Spleen (tissue), 11 donors: ENCODE measurements around the gene KLC4. TPM values are rescaled to one million over a fixed set of nuclear protein-coding genes. Genes with fewer than 3 reads are reported as not detected.

Experiments
- DNase-seq: peaks from one replicate; pipeline ENCODE4 v3.0.0-alpha.2; 2020
- H3K27ac ChIP-seq, 8 donors: fragments of 200-600 bp; sonication (generic) in 7 of 8; 1 replicate in 4 of 8; 2 replicates in 4 of 8; pipeline versions ENCODE4 v1.5.0 to v1.8.0; 2016 to 2021; ENCODE audit warnings: inconsistent platforms in 4 of 8, mild to moderate bottlenecking in 4 of 8, moderate library complexity in 1 of 8
- H3K27me3 ChIP-seq, 7 donors: fragments of 200-600 bp; sonication (generic) in 6 of 7; replicated peaks in 1 of 7; 1 replicate in 4 of 7; 2 replicates in 3 of 7; pipeline versions ENCODE4 v1.5.0 to v1.8.0; 2016 to 2021; ENCODE audit warnings: inconsistent platforms in 3 of 7, mild to moderate bottlenecking in 1 of 7
- H3K36me3 ChIP-seq, 6 donors: fragments of 200-600 bp; sonication (generic) in 5 of 6; 1 replicate in 4 of 6; 2 replicates in 2 of 6; pipeline versions ENCODE4 v1.5.0 to v1.8.0; 2016 to 2021; ENCODE audit warnings: inconsistent platforms in 2 of 6
- H3K4me1 ChIP-seq, 6 donors: fragments of 200-600 bp; sonication (generic) in 5 of 6; 1 replicate in 3 of 6; 2 replicates in 3 of 6; pipeline versions ENCODE4 v1.5.0 to v1.8.0; 2016 to 2021; ENCODE audit warnings: inconsistent platforms in 3 of 6
- H3K4me3 ChIP-seq, 8 donors: fragments of 200-600 bp; sonication (generic) in 7 of 8; 1 replicate in 4 of 8; 2 replicates in 4 of 8; pipeline versions ENCODE4 v1.5.0 to v1.8.0; 2016 to 2021; ENCODE audit warnings: inconsistent platforms in 4 of 8, mild to moderate bottlenecking in 4 of 8, moderate library complexity in 2 of 8
- H3K9me3 ChIP-seq, 8 donors: fragments of 200-600 bp; sonication (generic) in 7 of 8; 1 replicate in 4 of 8; 2 replicates in 4 of 8; pipeline versions ENCODE4 v1.5.0 to v1.8.0; 2016 to 2021; ENCODE audit warnings: inconsistent platforms in 4 of 8
- CTCF ChIP-seq, 11 experiments: fragments of 200-600 bp in 7 of 11; fragments of 450-650 bp in 4 of 11; sonication (generic) in 4 of 11; IDR thresholded peaks in 8 of 11; conservative IDR thresholded peaks in 3 of 11; 1 replicate in 7 of 11; 2 replicates in 4 of 11; pipeline versions ENCODE4 v1.4.0 to v1.8.0; 2016 to 2021; ENCODE audit warnings: antibody characterized with exemption in 11 of 11, inconsistent platforms in 4 of 11, mild to moderate bottlenecking in 1 of 11
- POLR2A ChIP-seq, 3 donors: fragments of 450-650 bp; IDR thresholded peaks; one replicate each; pipeline ENCODE4 v1.5.1; 2017; ENCODE audit warnings: antibody characterized with exemption in 3 of 3, mild to moderate bottlenecking in 1 of 3
- POLR2AphosphoS5 ChIP-seq, 3 donors: sonication (generic); formaldehyde crosslinking; IDR thresholded peaks; one replicate each; pipeline ENCODE4 v1.5.1; 2017; ENCODE audit warnings: antibody characterized with exemption in 3 of 3
- WGBS, 5 donors: extraction: QIAGEN DNeasy Blood & Tissue Kit in 3 of 5; methylation state at CpG; one replicate each; pipeline versions ENCODE4 v1.1.5 to v1.1.7; 2013 to 2018; 5-methylcytosine and 5-hydroxymethylcytosine counted together
- intact Hi-C: fragments of 100-400 bp; cut with DNase I; formaldehyde crosslinking; loops from one replicate; pipeline ENCODE4 v1.15.0; 2023; ENCODE audit warnings: low total_unique reads
- polyA plus RNA-seq, 3 donors: library from polyadenylated mRNA; stranded (reverse); fragments of 200-250 nt; gene quantifications; one replicate each; pipeline ENCODE4 v1.2.1, GENCODE V29; 2013
- total RNA-seq, 7 donors: library from RNA; depleted of rRNA in 3 of 7; stranded (reverse); fragments of >200 nt in 3 of 7; fragmentation: NEBNext Ultra II Directional in 4 of 7; extraction: Animal tissue kit (Norgen Biotek cat#: 25700) in 4 of 7; gene quantifications; one replicate each; pipeline versions ENCODE4 v1.1.0 to v1.2.1, GENCODE V29; 2016 to 2021
- donor health status: healthy with polysubstance abuse.
- donor health status: DM: no; HTN: no; CAD: no; lungs with moderate emphysema.
- donor health status: DM: no; HTN: no; CAD: no.
- donor health status: Bipolar disorder and iron deficiency.
- donor health status: healthy.
- donor health status: DM: no; HTN: no; CAD: no.
- donor health status: DM: yes; HTN: yes; CAD: no.

Gene KLC4
- total and polyA plus RNA-seq, 10 donors = 13.2 to 27.0 (median 20.8) TPM

- H3K4me1 ChIP-seq = peaks cover 0 to 50% (median 13%) of the 10 kb centered on the region in 6 donors
- no peak overlapping the region for H3K4me3 ChIP-seq
- no peak for DNase-seq
- TF ChIP-seq CTCF (IDR thresholded peaks at IDR 0.05 in 8 of 11, conservative IDR thresholded peaks at IDR 0.05 in 3 of 11) (no peak), POLR2AphosphoS5 (IDR thresholded peaks at IDR 0.05) (no peak), POLR2A (IDR thresholded peaks at IDR 0.05) (no peak)
- no peaks in the 10 kb centered on the region for H3K36me3 ChIP-seq
- H3K9me3 ChIP-seq = no peaks in the 10 kb centered on the region
- no peaks in the 10 kb centered on the region for H3K27me3 ChIP-seq
- intact Hi-C loops = no loop called here
- no peak overlapping the region for H3K27ac ChIP-seq
These were observed 33.2 kb downstream of the KLC4 start for GRCh38 chr6:43092635-43093034.

GRCh38 chr6:43093436-43094289 is 34.2 kb downstream of the KLC4 start:
- no peaks in the 10 kb centered on the region for H3K36me3 ChIP-seq
- peak overlapping the region in 7 of 8 donors; percentile 8 to 51 (median 27) for H3K27ac ChIP-seq
- TF ChIP-seq CTCF (IDR thresholded peaks at IDR 0.05 in 8 of 11, conservative IDR thresholded peaks at IDR 0.05 in 3 of 11) = no peak
- no peak for TF ChIP-seq POLR2A (IDR thresholded peaks at IDR 0.05)
- TF ChIP-seq POLR2AphosphoS5 (IDR thresholded peaks at IDR 0.05) = peak in 1 of 3 donors; percentile 13
- no peaks in the 10 kb centered on the region for H3K9me3 ChIP-seq
- intact Hi-C loops = no loop called here
- peak overlapping the region in 5 of 8 donors; percentile 4 to 49 (median 8) for H3K4me3 ChIP-seq
- peak; percentile 19 for DNase-seq
- H3K27me3 ChIP-seq = no peaks in the 10 kb centered on the region
- 61 to 79% (median 67%) methylated on average over 9 of the region's 9 CpGs for WGBS, 5 donors
- H3K4me1 ChIP-seq = peaks cover 0 to 50% (median 13%) of the 10 kb centered on the region in 6 donors

GRCh38 chr6:43095939-43096338 is 36.5 kb downstream of the KLC4 start:
- Histone ChIP-seq H3K27me3 (no peaks in the 10 kb centered on the region), H3K4me1 (peaks cover 0 to 46% (median 9%) of the 10 kb centered on the region in 6 donors), H3K36me3 (no peaks in the 10 kb centered on the region), H3K4me3 (no peak overlapping the region), H3K9me3 (no peaks in the 10 kb centered on the region), H3K27ac (peak overlapping the region in 4 of 8 donors; percentile 29 to 57 (median 41))
- TF ChIP-seq POLR2AphosphoS5 (IDR thresholded peaks at IDR 0.05) = no peak
- no peak for TF ChIP-seq CTCF (IDR thresholded peaks at IDR 0.05 in 8 of 11, conservative IDR thresholded peaks at IDR 0.05 in 3 of 11)
- no peak for TF ChIP-seq POLR2A (IDR thresholded peaks at IDR 0.05)
- peak; percentile 53 for DNase-seq
- intact Hi-C loops = no loop called here
- WGBS, 5 donors = 48 to 69% (median 55%) methylated on average over 4 to 7 of the region's 7 CpGs

GRCh38 chr6:43096451-43097097 is 37.1 kb downstream of the KLC4 start:
- peak in 1 of 3 donors; percentile 13 for TF ChIP-seq POLR2AphosphoS5 (IDR thresholded peaks at IDR 0.05)
- no peak for TF ChIP-seq CTCF (IDR thresholded peaks at IDR 0.05 in 8 of 11, conservative IDR thresholded peaks at IDR 0.05 in 3 of 11)
- no peak for TF ChIP-seq POLR2A (IDR thresholded peaks at IDR 0.05)
- no peak overlapping the region for H3K4me3 ChIP-seq
- intact Hi-C loops = no loop called here
- H3K4me1 ChIP-seq = peaks cover 0 to 46% (median 9%) of the 10 kb centered on the region in 6 donors
- H3K9me3 ChIP-seq = no peaks in the 10 kb centered on the region
- peak overlapping the region in 5 of 8 donors; percentile 26 to 57 (median 40) for H3K27ac ChIP-seq
- H3K36me3 ChIP-seq = no peaks in the 10 kb centered on the region
- WGBS, 5 donors = 34 to 73% (median 50%) methylated on average over 6 to 8 of the region's 8 CpGs
- DNase-seq = peak; percentile 44
- no peaks in the 10 kb centered on the region for H3K27me3 ChIP-seq
